ENCODE data around the gene FARS2.

FARS2 gene

DNA sequence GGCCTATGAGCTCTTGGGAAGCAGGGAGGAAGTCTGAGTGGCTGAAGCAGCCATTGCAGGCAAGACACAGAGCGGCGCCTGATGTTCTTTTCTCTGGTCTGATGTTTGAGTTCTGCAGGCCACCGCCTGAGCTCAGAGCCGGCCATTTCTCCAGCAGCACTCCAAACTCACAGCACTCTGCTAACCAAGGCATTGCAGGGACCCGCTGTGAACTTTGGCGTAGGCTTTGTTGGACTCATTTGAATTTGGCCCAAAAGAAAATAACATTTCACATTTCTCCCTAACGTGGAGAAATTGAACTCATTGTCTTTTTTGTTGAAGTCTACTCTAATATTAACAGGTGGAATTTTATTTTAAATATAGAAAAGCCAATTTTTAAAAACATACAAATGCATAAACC, 336.1 kb downstream of the FARS2 start:
- TF ChIP-seq ZIC2 (tag by site-specific recombination; IDR thresholded peaks at IDR 0.05) (no peak), ZNF704 (tag by site-specific recombination; IDR thresholded peaks at IDR 0.05) (no peak), ZNF138 (tag by site-specific recombination; IDR thresholded peaks at IDR 0.05; ENCODE audit: borderline replicate concordance) (no peak), ZNF335 (tag by site-specific recombination; conservative IDR thresholded peaks at IDR 0.05) (no peak), SCRT2 (tag by site-specific recombination; IDR thresholded peaks at IDR 0.05) (no peak), ZNF501 (tag by site-specific recombination; IDR thresholded peaks at IDR 0.05) (no peak), ZNF114 (tag by site-specific recombination; IDR thresholded peaks at IDR 0.05) (no peak), ZNF341 (tag by site-specific recombination; IDR thresholded peaks at IDR 0.05; ENCODE audit: low read depth) (no peak), ZNF354C (tag by site-specific recombination; IDR thresholded peaks at IDR 0.05; ENCODE audit: borderline replicate concordance, low read depth) (no peak), ZBTB21 (tag by site-specific recombination; IDR thresholded peaks at IDR 0.05) (no peak), ZBTB20 (tag by site-specific recombination; IDR thresholded peaks at IDR 0.05) (no peak), ZNF223 (tag by site-specific recombination; IDR thresholded peaks at IDR 0.05) (no peak)
- H3K9me3 ChIP-seq (ENCODE audit: control insufficient read depth, insufficient read depth, low read depth, low read length): no peaks in the 10 kb centered on the region
- ChIA-PET POLR2A (no interaction called here), CTCF (interaction anchor here (1.1 kb wide), 1 partner anchor 16 kb away, joined by 3 read pairs; no protein-coding TSS in a partner anchor)
- H3K36me3 ChIP-seq (ENCODE audit: control insufficient read depth in 2 of 2, insufficient read depth in 1 of 2, low read length in 2 of 2): no peaks in the 10 kb centered on the region
- H3K27ac ChIP-seq (ENCODE audit: extremely low read depth, low read depth, low read length): no peak overlapping the region
- no peak overlapping the region for H3K4me3 ChIP-seq (ENCODE audit: low read depth, low read length)
- no peaks in the 10 kb centered on the region for H3K4me1 ChIP-seq (ENCODE audit: control insufficient read depth, insufficient read depth, low read length)

GRCh38 chr6:5598123-5598522, 336.8 kb downstream of the FARS2 start:
- POLR2A ChIA-PET: no interaction called here
- CTCF ChIA-PET: no interaction called here
- TF ChIP-seq ZNF311 (tag by site-specific recombination; IDR thresholded peaks at IDR 0.05; ENCODE audit: borderline replicate concordance): no peak
- TF ChIP-seq KLF10 (tag by site-specific recombination; IDR thresholded peaks at IDR 0.05): no peak
- no peak for TF ChIP-seq SALL2 (tag by site-specific recombination; IDR thresholded peaks at IDR 0.05; ENCODE audit: borderline replicate concordance)
- no peak for TF ChIP-seq ZNF354C (tag by site-specific recombination; IDR thresholded peaks at IDR 0.05; ENCODE audit: borderline replicate concordance, low read depth)
- TF ChIP-seq ZNF350 (tag by site-specific recombination; IDR thresholded peaks at IDR 0.05): no peak

GRCh38 chr6:5599127-5599526, 337.8 kb downstream of the FARS2 start:
- CTCF ChIA-PET: no interaction called here
- no peaks in the 10 kb centered on the region for H3K9me3 ChIP-seq (ENCODE audit: control insufficient read depth, insufficient read depth, low read depth, low read length)
- TF ChIP-seq, protein P1, sequence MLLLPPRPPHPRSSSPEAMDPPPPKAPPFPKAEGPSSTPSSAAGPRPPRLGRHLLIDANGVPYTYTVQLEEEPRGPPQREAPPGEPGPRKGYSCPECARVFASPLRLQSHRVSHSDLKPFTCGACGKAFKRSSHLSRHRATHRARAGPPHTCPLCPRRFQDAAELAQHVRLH (tag by site-specific recombination; IDR thresholded peaks at IDR 0.05): no peak
- H3K27ac ChIP-seq (ENCODE audit: extremely low read depth, low read depth, low read length): no peak overlapping the region
- POLR2A ChIA-PET: no interaction called here
- H3K36me3 ChIP-seq (ENCODE audit: control insufficient read depth in 2 of 2, insufficient read depth in 1 of 2, low read length in 2 of 2): no peaks in the 10 kb centered on the region
- no peak overlapping the region for H3K4me3 ChIP-seq (ENCODE audit: low read depth, low read length)
- H3K4me1 ChIP-seq (ENCODE audit: control insufficient read depth, insufficient read depth, low read length): no peaks in the 10 kb centered on the region

More at GRCh38 chr6:5598123-5598522, 336.8 kb downstream of the FARS2 start:
- H3K9me3 ChIP-seq (ENCODE audit: control insufficient read depth, insufficient read depth, low read depth, low read length): no peaks in the 10 kb centered on the region
- no peaks in the 10 kb centered on the region for H3K4me1 ChIP-seq (ENCODE audit: control insufficient read depth, insufficient read depth, low read length)
- H3K27ac ChIP-seq (ENCODE audit: extremely low read depth, low read depth, low read length): no peak overlapping the region
- no peaks in the 10 kb centered on the region for H3K36me3 ChIP-seq (ENCODE audit: control insufficient read depth in 2 of 2, insufficient read depth in 1 of 2, low read length in 2 of 2)
- H3K4me3 ChIP-seq (ENCODE audit: low read depth, low read length): no peak overlapping the region

DNA sequence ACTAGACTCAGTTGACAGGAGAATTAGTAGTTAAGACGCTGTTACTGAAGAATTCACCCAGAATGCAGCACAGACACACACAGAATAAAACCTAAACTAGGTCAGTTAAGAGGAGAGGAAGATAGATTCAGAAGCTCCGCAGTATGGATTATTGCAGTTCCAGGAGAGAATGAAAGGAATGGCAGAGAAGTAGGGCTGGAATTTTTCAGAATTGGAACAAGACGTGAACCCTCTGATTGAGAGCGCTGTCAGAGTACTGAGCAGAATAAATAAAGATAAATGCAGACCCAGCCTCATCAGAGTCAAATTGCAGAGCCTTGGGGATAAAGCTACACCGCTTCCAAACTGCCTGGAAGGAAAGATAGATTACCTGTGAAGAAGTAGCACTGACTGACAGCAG, 344.6 kb downstream of the FARS2 start:
- H3K27ac ChIP-seq (ENCODE audit: extremely low read depth, low read depth, low read length): no peak overlapping the region
- ChIA-PET POLR2A (no interaction called here), CTCF (no interaction called here)
- TF ChIP-seq ZNF138 (tag by site-specific recombination; IDR thresholded peaks at IDR 0.05; ENCODE audit: borderline replicate concordance): no peak
- no peak for TF ChIP-seq ZNF155 (tag by site-specific recombination; IDR thresholded peaks at IDR 0.05)
- no peak for TF ChIP-seq ZNF664 (tag by site-specific recombination; IDR thresholded peaks at IDR 0.05)
- TF ChIP-seq ZNF623 (tag by site-specific recombination; IDR thresholded peaks at IDR 0.05): no peak
- TF ChIP-seq ZBTB49 (tag by site-specific recombination; IDR thresholded peaks at IDR 0.05; ENCODE audit: low read depth): no peak
- TF ChIP-seq ZNF626 (tag by site-specific recombination; IDR thresholded peaks at IDR 0.05): no peak
- no peaks in the 10 kb centered on the region for H3K36me3 ChIP-seq (ENCODE audit: control insufficient read depth in 2 of 2, insufficient read depth in 1 of 2, low read length in 2 of 2)
- no peaks in the 10 kb centered on the region for H3K9me3 ChIP-seq (ENCODE audit: control insufficient read depth, insufficient read depth, low read depth, low read length)
- H3K4me3 ChIP-seq (ENCODE audit: low read depth, low read length): no peak overlapping the region
- H3K4me1 ChIP-seq (ENCODE audit: control insufficient read depth, insufficient read depth, low read length): no peaks in the 10 kb centered on the region
